Upper lobe of left lung (tissue), 4 donors: ENCODE data around the gene NRIP3.

Experiments used
- EP300 ChIP-seq, 4 donors: sonication (generic); formaldehyde crosslinking; IDR thresholded peaks; one replicate each; pipeline ENCODE4 v1.5.1; 2017; ENCODE audit warnings: antibody characterized with exemption in 4 of 4, control low read depth in 2 of 4
- TF ChIP-seq, protein P1 (sequence below), 6 experiments: fragments of 450-650 bp in 4 of 6; fragments of 200-600 bp in 2 of 6; sonication (generic) in 2 of 6; IDR thresholded peaks; one replicate each; pipeline ENCODE4 v1.5.1; 2016 to 2019; ENCODE audit warnings: antibody characterized with exemption in 6 of 6

DNA sequence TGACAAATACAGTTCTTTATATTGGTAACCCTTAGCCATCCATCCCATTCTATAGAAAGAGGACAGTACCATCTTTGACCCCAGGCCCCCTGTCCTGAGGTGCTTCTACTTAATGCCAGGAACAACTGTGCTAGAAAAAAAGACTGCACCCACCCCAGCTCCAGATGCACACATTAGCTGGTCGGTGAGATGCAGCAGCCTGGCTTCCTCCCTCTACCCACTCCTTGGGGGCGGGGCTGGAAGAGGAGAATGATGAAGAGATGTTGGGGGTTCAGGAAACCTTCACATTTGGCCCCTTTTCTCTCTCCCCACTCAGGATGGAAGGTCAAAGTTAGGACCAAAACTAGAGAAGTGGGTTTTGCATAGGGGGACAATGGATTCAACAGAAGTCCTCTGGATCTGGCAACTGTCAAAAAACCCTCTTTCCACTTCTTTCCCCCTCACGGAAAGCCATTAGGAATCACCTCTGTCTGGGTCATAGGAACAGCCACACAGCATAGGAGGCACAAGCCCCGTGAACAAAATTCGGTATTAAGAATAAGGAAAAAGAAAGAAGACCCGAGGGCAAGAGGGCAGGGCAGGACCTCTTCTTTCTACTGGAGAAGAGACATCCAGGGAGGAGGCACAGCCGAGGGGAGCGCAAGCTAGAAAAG is 755 bp downstream of the NRIP3 start:
- TF ChIP-seq, protein P1, sequence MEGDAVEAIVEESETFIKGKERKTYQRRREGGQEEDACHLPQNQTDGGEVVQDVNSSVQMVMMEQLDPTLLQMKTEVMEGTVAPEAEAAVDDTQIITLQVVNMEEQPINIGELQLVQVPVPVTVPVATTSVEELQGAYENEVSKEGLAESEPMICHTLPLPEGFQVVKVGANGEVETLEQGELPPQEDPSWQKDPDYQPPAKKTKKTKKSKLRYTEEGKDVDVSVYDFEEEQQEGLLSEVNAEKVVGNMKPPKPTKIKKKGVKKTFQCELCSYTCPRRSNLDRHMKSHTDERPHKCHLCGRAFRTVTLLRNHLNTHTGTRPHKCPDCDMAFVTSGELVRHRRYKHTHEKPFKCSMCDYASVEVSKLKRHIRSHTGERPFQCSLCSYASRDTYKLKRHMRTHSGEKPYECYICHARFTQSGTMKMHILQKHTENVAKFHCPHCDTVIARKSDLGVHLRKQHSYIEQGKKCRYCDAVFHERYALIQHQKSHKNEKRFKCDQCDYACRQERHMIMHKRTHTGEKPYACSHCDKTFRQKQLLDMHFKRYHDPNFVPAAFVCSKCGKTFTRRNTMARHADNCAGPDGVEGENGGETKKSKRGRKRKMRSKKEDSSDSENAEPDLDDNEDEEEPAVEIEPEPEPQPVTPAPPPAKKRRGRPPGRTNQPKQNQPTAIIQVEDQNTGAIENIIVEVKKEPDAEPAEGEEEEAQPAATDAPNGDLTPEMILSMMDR (IDR thresholded peaks at IDR 0.05) = no peak
- no peak for TF ChIP-seq EP300 (IDR thresholded peaks at IDR 0.05)
